ENCODE results near the gene RNF212.

GRCh38 chr4:1027915-1028238 is 85.5 kb downstream of the RNF212 start:
- TF ChIP-seq POLR2AphosphoS5 (IDR thresholded peaks at IDR 0.05) (no peak), CTCF (IDR thresholded peaks at IDR 0.05) (no peak)

All from stomach (tissue), 4 donors.